GM12875 (cell line): ENCODE measurements around the gene ABHD16B.
"Not testable (repeated sequence)": the region's sequence is repeated elsewhere in the genome, so short reads cannot be mapped to it uniquely, and the experiment has no call there.

Experiments used
- H3K4me3 ChIP-seq: one replicate; pipeline ENCODE4 v1.5.1; 2011; ENCODE audit warnings: low read depth, low read length, control low read depth
- CTCF ChIP-seq: IDR thresholded peaks from 2 replicates; pipeline ENCODE4 v1.5.1; 2011; ENCODE audit warnings: low read depth, mild to moderate bottlenecking, control low read depth, inconsistent platforms, low read length, moderate library complexity, borderline replicate concordance; ENCODE audit not compliant: insufficient read depth

ABHD16B gene

GRCh38 chr20:63877755-63878470, 16.6 kb downstream of the ABHD16B start:
- no peak for TF ChIP-seq CTCF
- no peak overlapping the region for H3K4me3 ChIP-seq

- no peak for TF ChIP-seq CTCF
- no peak overlapping the region for H3K4me3 ChIP-seq
Measured at GRCh38 chr20:63878899-63879663, 17.8 kb downstream of the ABHD16B start.

GRCh38 chr20:63880901-63881300, 19.6 kb downstream of the ABHD16B start:
- not testable (repeated sequence) for H3K4me3 ChIP-seq

GRCh38 chr20:63881451-63882226, 20.3 kb downstream of the ABHD16B start:
- TF ChIP-seq CTCF = no peak

GRCh38 chr20:63882257-63883200, 21.2 kb downstream of the ABHD16B start:
- no peak for TF ChIP-seq CTCF
- no peak overlapping the region for H3K4me3 ChIP-seq

More at GRCh38 chr20:63881451-63882226, 20.3 kb downstream of the ABHD16B start:
- H3K4me3 ChIP-seq = no peak overlapping the region

GRCh38 chr20:63883201-63883593, 21.9 kb downstream of the ABHD16B start:
- no peak for TF ChIP-seq CTCF
- H3K4me3 ChIP-seq = no peak overlapping the region
